Heart left ventricle (tissue), 16 donors: ENCODE measurements around the gene INSM1. TPM values are rescaled to one million over a fixed set of nuclear protein-coding genes. Genes with fewer than 3 reads are reported as not detected.

Experiments used
- ATAC-seq, 4 donors: fragments of 200-7000 bp; cut with Tn5 transposase; one replicate each; pipeline ENCODE4 v1.9.1; 2020 to 2022; ENCODE audit warnings: moderate library complexity in 4 of 4, mild to moderate bottlenecking in 3 of 4, moderate number of reproducible peaks in 1 of 4
- DNase-seq, 5 donors: peaks; one replicate each; pipeline ENCODE4 v3.0.0-alpha.2; 2020
- H3K27ac ChIP-seq, 12 donors: fragments of 200-600 bp; sonication (generic) in 4 of 12; one replicate each; pipeline versions ENCODE4 v1.5.0 to v1.8.0; 2016 to 2022; ENCODE audit warnings: mild to moderate bottlenecking in 2 of 12
- H3K27me3 ChIP-seq, 9 donors: fragments of 200-600 bp; sonication (generic) in 2 of 9; one replicate each; pipeline versions ENCODE4 v1.5.1 to v1.8.0; 2016 to 2022; ENCODE audit warnings: mild to moderate bottlenecking in 3 of 9
- H3K36me3 ChIP-seq, 9 donors: fragments of 200-600 bp; sonication (generic) in 2 of 9; one replicate each; pipeline versions ENCODE4 v1.5.0 to v1.8.0; 2018 to 2022; ENCODE audit warnings: mild to moderate bottlenecking in 2 of 9
- H3K4me1 ChIP-seq, 12 donors: fragments of 200-600 bp; sonication (generic) in 4 of 12; one replicate each; pipeline versions ENCODE4 v1.5.0 to v1.8.0; 2016 to 2022; ENCODE audit warnings: mild to moderate bottlenecking in 3 of 12
- H3K4me3 ChIP-seq, 12 donors: fragments of 200-600 bp; sonication (generic) in 4 of 12; one replicate each; pipeline versions ENCODE4 v1.5.0 to v1.8.0; 2017 to 2022; ENCODE audit warnings: mild to moderate bottlenecking in 9 of 12, moderate library complexity in 4 of 12
- H3K9me3 ChIP-seq, 12 donors: fragments of 200-600 bp; sonication (generic) in 4 of 12; one replicate each; pipeline versions ENCODE4 v1.5.0 to v1.8.0; 2016 to 2022; ENCODE audit warnings: mild to moderate bottlenecking in 1 of 12
- POLR2A ChIP-seq, 2 donors: fragments of 450-650 bp; IDR thresholded peaks; one replicate each; pipeline ENCODE4 v1.6.1; 2017; ENCODE audit warnings: antibody characterized with exemption in 2 of 2, mild to moderate bottlenecking in 2 of 2, moderate library complexity in 2 of 2
- WGBS, 4 donors: extraction: QIAGEN DNeasy Blood & Tissue Kit in 2 of 4; methylation state at CpG; one replicate each; pipeline versions ENCODE4 v1.1.5 to v1.1.7; 2013 to 2018; 5-methylcytosine and 5-hydroxymethylcytosine counted together
- intact Hi-C, 10 donors: fragments of 100-400 bp; cut with DNase I; formaldehyde crosslinking; loops; one replicate each; pipeline versions ENCODE4 v1.11.1 to v1.14.2; 2022
- polyA plus RNA-seq, 2 donors: library from polyadenylated mRNA; stranded (reverse); fragments of 200-250 nt; gene quantifications; one replicate each; pipeline ENCODE4 v1.2.3, GENCODE V29; 2013
- total RNA-seq, 9 donors: library from RNA; depleted of rRNA in 2 of 9; stranded (reverse); fragments of >200 nt in 2 of 9; fragmentation: NEBNext Ultra II Directional in 3 of 9; extraction: Animal tissue kit (Norgen Biotek cat#: 25700) in 3 of 9; gene quantifications; one replicate each; pipeline versions ENCODE4 v1.1.0 to v1.2.4, GENCODE V29; 2016 to 2023
- TF ChIP-seq, protein P1 (sequence below), 12 donors: fragments of 200-600 bp; sonication (generic) in 4 of 12; IDR thresholded peaks; one replicate each; pipeline versions ENCODE4 v1.5.0 to v1.8.0; 2018 to 2022; ENCODE audit warnings: antibody characterized with exemption in 12 of 12, mild to moderate bottlenecking in 5 of 12
- donor health status: ischemic (EF 13 %, LVEDD 7.1; RV severe dilation, severe dysfunction).
- donor health status: healthy with polysubstance abuse.
- donor health status: DM: no; HTN: yes; CAD: no.
- donor health status: DM: no; HTN: no; CAD: no.
- donor health status: ischemic (EF 25% LVEDD 6.9; RV normal size, moderate dysfunction).
- donor health status: ischemic (EF 25% LVEDD 5.7; RV mildly dilated, moderate dysfunction).
- donor health status: healthy.
- donor health status: DM: yes; HTN: yes; CAD: no.
- donor health status: ischemic (EF 35%, LVEDD 5.7; RV mildly dilated, moderate dysfunction).
- donor health status: nonischemic (EF 11% LVEDD 7.7; RV severe dilation, severe dysfunction).
- donor health status: DM: yes; HTN: yes; CAD: no.
- donor health status: PGD.
- donor health status: ischemic (EF 29% LVEDD 5.4; RV normal size, mild dysfunction).
- donor health status: nonischemic (EF 23%, LVEDD 6.1; RV moderate dilation, normal function).

Gene INSM1
- total and polyA plus RNA-seq, 11 donors: 0.08 TPM; not detected in 10

DNA sequence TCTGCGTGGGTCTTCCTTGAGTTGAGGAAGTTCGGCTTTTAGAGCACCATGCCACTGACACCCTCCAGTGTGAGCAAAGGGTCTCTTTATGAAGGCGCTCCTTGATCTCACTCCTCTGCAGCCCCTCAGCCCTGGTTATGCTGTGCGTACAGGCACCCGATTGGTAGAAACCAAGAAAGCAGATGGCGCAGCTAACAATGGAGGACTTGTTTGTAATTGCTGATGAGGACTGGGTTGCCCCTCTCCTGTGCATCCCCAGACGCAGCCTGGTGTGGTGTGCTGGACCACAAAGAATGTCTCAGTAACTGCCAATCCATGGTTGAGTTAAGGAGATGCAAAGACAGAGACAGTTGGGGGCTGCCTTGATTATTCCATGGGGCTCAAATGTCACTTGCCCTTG is 30.2 kb downstream of the INSM1 start:
- H3K4me3 ChIP-seq: no peak overlapping the region
- DNase-seq (no peak), ATAC-seq (no peak)
- H3K27me3 ChIP-seq: no peaks in the 10 kb centered on the region
- TF ChIP-seq, protein P1, sequence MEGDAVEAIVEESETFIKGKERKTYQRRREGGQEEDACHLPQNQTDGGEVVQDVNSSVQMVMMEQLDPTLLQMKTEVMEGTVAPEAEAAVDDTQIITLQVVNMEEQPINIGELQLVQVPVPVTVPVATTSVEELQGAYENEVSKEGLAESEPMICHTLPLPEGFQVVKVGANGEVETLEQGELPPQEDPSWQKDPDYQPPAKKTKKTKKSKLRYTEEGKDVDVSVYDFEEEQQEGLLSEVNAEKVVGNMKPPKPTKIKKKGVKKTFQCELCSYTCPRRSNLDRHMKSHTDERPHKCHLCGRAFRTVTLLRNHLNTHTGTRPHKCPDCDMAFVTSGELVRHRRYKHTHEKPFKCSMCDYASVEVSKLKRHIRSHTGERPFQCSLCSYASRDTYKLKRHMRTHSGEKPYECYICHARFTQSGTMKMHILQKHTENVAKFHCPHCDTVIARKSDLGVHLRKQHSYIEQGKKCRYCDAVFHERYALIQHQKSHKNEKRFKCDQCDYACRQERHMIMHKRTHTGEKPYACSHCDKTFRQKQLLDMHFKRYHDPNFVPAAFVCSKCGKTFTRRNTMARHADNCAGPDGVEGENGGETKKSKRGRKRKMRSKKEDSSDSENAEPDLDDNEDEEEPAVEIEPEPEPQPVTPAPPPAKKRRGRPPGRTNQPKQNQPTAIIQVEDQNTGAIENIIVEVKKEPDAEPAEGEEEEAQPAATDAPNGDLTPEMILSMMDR (IDR thresholded peaks at IDR 0.05): no peak
- no peak for TF ChIP-seq POLR2A (IDR thresholded peaks at IDR 0.05)
- no peaks in the 10 kb centered on the region for H3K9me3 ChIP-seq
- WGBS, 4 donors: 95 to 98% (median 96%) methylated on average over 7 of the region's 7 CpGs
- intact Hi-C loops: no loop called here
- peaks cover 0 to 20% (median 4%) of the 10 kb centered on the region in 9 donors for H3K36me3 ChIP-seq
- H3K4me1 ChIP-seq: peaks cover 0 to 8% (median 0%) of the 10 kb centered on the region in 12 donors
- H3K27ac ChIP-seq: no peak overlapping the region

GRCh38 chr20:20399531-20400500 is 31.9 kb downstream of the INSM1 start:
- Histone ChIP-seq H3K4me1 (no peaks in the 10 kb centered on the region), H3K27me3 (no peaks in the 10 kb centered on the region), H3K36me3 (peaks cover 0 to 24% (median 7%) of the 10 kb centered on the region in 9 donors), H3K9me3 (no peaks in the 10 kb centered on the region), H3K27ac (no peak overlapping the region), H3K4me3 (no peak overlapping the region)
- intact Hi-C loops: no loop called here
- no peak for ATAC-seq
- 89% methylated on average over 13 of the region's 13 CpGs for whole genome bisulfite sequencing, 4 donors
- TF ChIP-seq, protein P1 (IDR thresholded peaks at IDR 0.05): no peak
- TF ChIP-seq POLR2A (IDR thresholded peaks at IDR 0.05): no peak
- no peak for DNase-seq

- peaks cover 0 to 23% (median 4%) of the 10 kb centered on the region in 9 donors for H3K36me3 ChIP-seq
- TF ChIP-seq, protein P1 (IDR thresholded peaks at IDR 0.05): no peak
- no peak for TF ChIP-seq POLR2A (IDR thresholded peaks at IDR 0.05)
- intact Hi-C loops: no loop called here
- DNase-seq: no peak
- WGBS, 4 donors: 92 to 95% (median 94%) methylated on average over 3 of the region's 3 CpGs
- no peaks in the 10 kb centered on the region for H3K9me3 ChIP-seq
- no peak overlapping the region for H3K4me3 ChIP-seq
- no peak overlapping the region for H3K27ac ChIP-seq
- no peaks in the 10 kb centered on the region for H3K27me3 ChIP-seq
- ATAC-seq: no peak
- H3K4me1 ChIP-seq: no peaks in the 10 kb centered on the region
These were observed 34.1 kb downstream of the INSM1 start for GRCh38 chr20:20401991-20402390.

- H3K27ac ChIP-seq: no peak overlapping the region
- peaks cover 0 to 23% (median 4%) of the 10 kb centered on the region in 9 donors for H3K36me3 ChIP-seq
- no peaks in the 10 kb centered on the region for H3K9me3 ChIP-seq
- TF ChIP-seq, protein P1 (IDR thresholded peaks at IDR 0.05): no peak
- TF ChIP-seq POLR2A (IDR thresholded peaks at IDR 0.05): no peak
- DNase-seq (no peak), ATAC-seq (no peak)
- H3K27me3 ChIP-seq: no peaks in the 10 kb centered on the region
- H3K4me3 ChIP-seq: no peak overlapping the region
- H3K4me1 ChIP-seq: peaks cover 0 to 13% (median 2%) of the 10 kb centered on the region in 12 donors
- intact Hi-C loops: no loop called here
- 93 to 97% (median 96%) methylated on average over 5 of the region's 5 CpGs for WGBS, 4 donors
These were observed 36.7 kb downstream of the INSM1 start for GRCh38 chr20:20404633-20405032.
